Endothelial cell of hepatic sinusoid (primary cell): Measurements from ENCODE around the gene YARS1.

Source experiments
- in situ Hi-C: cut with HindIII; loops from 2 replicates; pipeline ENCODE4 v1.10.0; 2017; ENCODE audit warnings: low sequenced_read_pairs

YARS1 gene

DNA sequence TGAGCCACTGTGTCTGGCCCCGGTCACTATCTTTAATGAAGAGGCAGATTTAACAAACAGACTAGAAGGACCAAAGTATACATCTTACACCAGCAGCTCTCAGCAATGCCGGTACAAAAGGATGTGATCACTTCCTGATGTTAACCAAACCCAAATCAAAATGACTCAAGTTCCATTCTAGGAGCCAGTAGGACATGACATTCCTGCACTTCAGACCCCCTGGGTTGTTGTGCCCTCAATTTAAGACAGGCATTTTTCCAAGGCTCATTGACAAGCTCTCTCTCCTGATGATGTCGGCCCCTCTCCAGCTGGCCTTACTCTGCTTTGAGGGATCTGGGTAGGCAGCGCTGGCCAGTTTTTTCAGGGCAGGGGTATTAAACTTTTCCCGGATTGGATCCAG, 35.1 kb downstream of the YARS1 start:
- in situ Hi-C loops, result loop anchor here (5.0 kb wide), 2 partner anchors 75 to 285 kb away; no protein-coding TSS in a partner anchor

DNA sequence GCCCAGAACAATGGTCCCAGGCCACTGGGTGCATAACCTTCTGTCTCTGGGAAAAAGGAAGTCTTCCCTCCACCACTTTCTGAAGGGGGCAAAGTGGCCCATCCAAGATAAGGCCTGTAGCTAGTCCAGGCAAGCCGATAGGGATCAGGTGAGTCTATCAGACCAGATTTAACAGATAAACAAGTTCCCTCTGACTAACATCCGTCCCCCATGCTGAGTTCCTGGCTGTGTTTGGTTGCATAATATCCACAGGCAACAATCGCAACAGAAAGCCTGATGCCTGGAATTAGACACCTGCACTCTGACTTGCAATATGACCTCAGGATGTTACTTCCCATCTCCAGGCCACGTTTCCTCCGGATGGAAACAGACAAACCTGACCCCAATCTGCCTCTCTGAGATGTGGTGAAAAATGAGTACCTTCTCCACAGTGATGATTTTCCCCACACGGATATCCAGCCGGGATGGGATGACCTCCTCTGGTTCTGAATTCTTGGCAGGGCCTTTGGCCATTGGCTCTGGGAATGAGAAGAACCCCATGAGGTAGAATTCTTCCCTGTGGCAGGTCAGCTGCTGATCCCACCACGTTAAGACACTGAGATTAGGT, 36.4 kb downstream of the YARS1 start:
- in situ Hi-C loops, result loop anchor here (5.0 kb wide), 2 partner anchors 73 to 283 kb away; no protein-coding TSS in a partner anchor

DNA sequence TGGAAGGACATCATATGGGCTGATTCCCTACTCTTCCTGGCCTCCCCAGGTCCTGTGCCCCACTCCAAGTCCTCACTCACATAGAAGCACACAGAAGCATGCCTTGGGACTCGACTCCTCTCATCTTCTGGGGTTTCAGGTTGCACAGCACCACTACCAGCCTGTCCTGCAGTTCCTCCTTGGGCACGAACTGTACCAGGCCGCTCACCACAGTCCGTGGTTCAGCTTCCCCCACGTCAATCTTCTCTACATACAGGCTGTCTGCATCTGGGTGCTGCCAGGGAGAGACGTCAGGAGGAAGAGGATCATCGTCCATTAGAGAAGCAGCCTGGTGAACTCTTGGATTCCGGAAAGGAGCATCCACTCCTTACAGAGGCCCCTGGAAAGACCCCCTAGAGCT, 37.2 kb downstream of the YARS1 start:
- in situ Hi-C loops, result loop anchor here (5.0 kb wide), 2 partner anchors 73 to 283 kb away; no protein-coding TSS in a partner anchor

DNA sequence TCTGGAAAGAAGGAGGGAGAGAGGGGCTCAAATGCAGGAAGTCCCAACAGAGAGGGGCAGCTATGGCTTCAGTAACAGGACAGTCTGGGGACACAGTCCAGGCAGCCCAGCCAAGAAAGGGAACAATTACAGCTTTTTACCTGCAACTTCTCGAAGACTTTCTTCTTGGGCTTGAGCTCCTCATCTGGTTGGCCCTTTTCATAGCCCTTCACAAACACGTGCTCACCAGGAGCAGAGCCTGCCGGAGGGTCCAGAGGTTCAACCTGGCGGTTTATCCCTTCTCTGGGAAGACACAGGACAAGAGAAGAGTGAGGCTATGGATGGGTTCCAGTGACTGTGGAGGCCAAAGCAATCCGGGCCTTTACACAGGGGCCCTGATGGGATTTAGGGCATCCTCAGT, 37.9 kb downstream of the YARS1 start:
- in situ Hi-C loops, result no loop called here

- in situ Hi-C loops, result no loop called here
Measured at GRCh38 chr1:32775640-32776337, 41.4 kb downstream of the YARS1 start.

GRCh38 chr1:32774950-32775634, 42.1 kb downstream of the YARS1 start:
- in situ Hi-C loops, result no loop called here

DNA sequence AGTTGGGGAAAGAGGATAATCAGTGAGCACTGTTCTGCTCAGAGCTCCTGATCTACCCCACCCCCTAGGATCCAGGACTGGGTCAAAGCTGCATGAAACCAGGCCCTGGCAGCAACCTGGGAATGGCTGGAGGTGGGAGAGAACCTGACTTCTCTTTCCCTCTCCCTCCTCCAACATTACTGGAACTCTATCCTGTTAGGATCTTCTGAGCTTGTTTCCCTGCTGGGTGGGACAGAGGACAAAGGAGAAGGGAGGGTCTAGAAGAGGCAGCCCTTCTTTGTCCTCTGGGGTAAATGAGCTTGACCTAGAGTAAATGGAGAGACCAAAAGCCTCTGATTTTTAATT, 42.7 kb downstream of the YARS1 start:
- in situ Hi-C loops, result no loop called here

GRCh38 chr1:32773764-32774463, 43.2 kb downstream of the YARS1 start:
- in situ Hi-C loops, result no loop called here

DNA sequence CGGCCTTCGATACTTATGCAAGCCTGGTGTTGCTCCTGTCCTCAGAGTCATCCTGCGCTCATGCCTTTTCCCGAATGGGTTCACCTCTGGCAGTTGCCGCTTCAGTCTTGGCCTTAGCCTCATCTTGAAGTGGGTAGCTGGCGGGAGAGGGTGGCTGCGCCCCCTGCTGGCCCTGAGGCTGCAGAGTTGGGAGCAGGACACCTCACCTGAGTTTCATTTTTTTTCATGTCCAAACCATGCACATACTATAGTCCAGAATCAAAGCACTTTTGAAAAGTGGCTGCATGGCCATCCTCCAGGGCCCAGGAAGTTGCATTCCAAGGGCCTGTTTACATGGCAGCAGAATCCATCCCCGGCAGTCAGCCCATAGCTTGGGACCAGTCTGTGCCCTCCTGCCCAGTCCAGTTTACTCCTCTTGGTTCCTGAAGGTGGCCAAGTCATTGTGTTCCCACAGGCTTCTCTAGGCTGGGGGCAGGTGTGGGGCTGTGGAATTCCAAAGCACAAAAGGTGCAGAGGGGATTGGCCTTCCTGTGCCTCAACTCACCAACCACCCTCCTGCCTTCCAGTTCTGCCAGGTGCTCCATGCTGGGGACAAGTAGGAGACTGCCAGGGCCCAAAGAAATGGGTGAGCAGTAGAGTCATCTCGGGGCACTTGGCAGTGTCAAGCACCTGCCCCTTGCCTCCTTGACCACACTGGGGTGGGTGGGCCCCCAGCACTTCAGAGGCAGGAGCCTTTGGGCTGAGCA, 44.0 kb downstream of the YARS1 start:
- in situ Hi-C loops, result no loop called here

GRCh38 chr1:32772281-32773017, 44.7 kb downstream of the YARS1 start:
- in situ Hi-C loops, result no loop called here

DNA sequence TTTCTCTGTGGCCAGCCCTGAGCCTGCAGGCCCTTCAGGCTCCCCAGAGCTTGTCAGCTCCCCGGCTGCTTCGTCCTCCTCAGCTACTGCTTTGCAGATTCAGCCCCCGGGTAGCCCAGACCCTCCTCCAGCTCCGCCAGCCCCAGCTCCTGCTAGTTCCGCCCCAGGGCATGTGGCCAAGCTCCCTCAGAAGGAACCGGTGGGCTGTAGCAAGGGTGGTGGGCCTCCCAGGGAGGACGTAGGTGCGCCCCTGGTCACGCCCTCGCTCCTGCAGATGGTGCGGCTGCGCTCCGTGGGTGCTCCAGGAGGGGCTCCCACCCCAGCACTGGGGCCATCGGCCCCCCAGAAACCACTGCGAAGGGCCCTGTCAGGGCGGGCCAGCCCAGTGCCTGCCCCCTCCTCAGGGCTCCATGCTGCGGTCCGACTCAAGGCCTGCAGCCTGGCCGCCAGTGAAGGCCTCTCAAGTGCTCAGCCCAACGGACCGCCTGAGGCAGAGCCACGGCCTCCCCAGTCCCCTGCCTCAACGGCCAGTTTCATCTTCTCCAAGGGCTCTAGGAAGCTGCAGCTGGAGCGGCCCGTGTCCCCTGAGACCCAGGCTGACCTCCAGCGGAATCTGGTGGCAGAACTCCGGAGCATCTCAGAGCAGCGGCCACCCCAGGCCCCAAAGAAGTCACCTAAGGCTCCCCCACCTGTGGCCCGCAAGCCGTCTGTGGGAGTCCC, 45.4 kb downstream of the YARS1 start:
- in situ Hi-C loops, result no loop called here

GRCh38 chr1:32770741-32771548, 46.2 kb downstream of the YARS1 start:
- in situ Hi-C loops, result no loop called here

DNA sequence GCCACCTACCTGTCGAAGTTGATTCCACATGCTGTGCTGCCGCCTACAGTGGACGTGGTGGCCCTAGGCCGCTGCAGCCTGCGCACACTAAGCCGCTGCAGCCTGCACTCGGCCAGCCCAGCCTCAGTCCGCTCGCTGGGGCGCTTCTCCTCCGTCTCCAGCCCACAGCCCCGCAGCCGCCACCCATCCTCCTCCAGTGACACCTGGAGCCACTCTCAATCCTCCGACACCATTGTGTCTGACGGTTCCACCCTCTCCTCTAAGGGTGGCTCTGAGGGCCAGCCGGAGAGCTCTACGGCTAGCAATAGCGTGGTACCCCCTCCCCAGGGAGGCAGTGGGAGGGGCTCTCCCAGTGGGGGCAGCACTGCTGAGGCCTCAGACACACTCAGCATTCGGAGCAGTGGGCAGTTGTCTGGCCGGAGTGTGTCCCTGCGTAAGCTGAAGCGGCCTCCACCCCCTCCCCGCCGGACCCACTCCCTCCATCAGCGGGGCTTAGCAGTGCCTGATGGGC, 46.9 kb downstream of the YARS1 start:
- in situ Hi-C loops, result no loop called here

DNA sequence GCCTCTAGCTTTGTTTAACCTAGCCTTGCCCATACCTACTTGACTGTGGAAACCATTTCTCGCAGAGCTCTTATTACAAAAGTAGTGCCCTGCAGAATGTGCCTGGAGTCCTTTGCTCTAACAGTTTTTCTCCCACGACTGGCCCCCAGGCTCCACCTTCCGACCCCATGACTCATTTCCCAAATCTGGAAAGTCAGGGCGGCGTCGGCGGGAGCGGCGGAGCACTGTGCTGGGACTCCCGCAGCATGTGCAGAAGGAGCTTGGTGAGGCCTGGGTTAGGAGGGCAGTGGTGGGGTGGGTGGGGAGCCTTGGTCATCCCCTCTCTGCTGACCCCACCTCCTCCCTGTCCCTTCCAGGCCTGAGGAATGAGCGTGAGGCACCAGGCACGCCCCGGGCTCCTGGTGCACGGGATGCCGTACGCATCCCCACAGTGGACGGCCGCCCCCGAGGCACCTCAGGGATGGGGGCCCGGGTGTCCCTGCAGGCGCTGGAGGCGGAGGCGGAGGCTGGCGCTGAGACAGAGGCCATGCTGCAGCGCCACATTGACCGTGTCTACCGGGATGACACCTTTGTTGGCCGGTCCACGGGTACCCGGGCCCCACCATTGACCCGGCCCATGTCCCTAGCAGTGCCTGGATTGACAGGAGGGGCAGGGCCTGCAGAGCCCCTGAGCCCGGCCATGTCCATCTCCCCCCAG, 47.5 kb downstream of the YARS1 start:
- in situ Hi-C loops, result no loop called here

- in situ Hi-C loops, result no loop called here
Measured at GRCh38 chr1:32768110-32768850, 48.9 kb downstream of the YARS1 start.

GRCh38 chr1:32767641-32768040, 49.5 kb downstream of the YARS1 start:
- in situ Hi-C loops, result no loop called here

DNA sequence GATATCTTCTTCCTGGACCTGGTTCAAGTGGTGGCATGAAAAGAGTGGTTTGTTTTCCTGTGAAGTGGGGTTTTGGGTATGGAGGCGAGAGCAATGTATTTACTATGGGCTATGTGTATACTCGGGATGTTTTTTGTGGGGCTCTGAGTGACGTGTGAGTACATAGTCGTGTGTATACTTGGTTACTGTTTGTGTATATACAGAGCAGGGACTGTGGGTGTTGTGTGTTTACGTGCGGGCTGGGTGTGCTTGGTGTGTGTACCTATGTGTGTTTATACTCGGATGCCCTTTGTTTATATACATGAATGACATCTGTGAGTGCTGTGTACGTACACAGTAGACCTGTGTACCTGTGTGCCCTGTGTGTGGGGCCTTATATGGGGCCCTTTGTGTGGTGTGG, 50.0 kb downstream of the YARS1 start:
- in situ Hi-C loops, result no loop called here
